HEK293T (cell line): ENCODE results near the gene RPS27.

Experiments used
- CTCF ChIA-PET: fragments of 350-600 bp; formaldehyde crosslinking; extraction: SDS; loops from one replicate; lab custom pipeline; 2021; ENCODE audit warnings: antibody characterized with exemption, inconsistent platforms; lab: Yijun Ruan, JAX
- POLR2A ChIA-PET: fragments of 350-600 bp; formaldehyde crosslinking; extraction: SDS; loops from one replicate; lab custom pipeline; 2020; ENCODE audit warnings: antibody characterized with exemption, inconsistent platforms; lab: Yijun Ruan, JAX
- DNase-seq: peaks from one replicate; pipeline ENCODE4 v3.0.0; 2012; ENCODE audit warnings: mixed read lengths; ENCODE audit errors: extremely low spot score
- ARNT ChIP-seq: fragments of 450-650 bp; IDR thresholded peaks from 2 replicates; pipeline ENCODE4 v1.6.1; 2017; ENCODE audit warnings: mild to moderate bottlenecking
- BHLHE40 ChIP-seq: fragments of 450-650 bp; IDR thresholded peaks from 2 replicates; pipeline ENCODE4 v1.6.1; 2016; ENCODE audit warnings: mild to moderate bottlenecking, moderate library complexity, borderline replicate concordance
- CTBP1 ChIP-seq: fragments of 450-650 bp; IDR thresholded peaks from 2 replicates; pipeline ENCODE4 v1.6.1; 2016; ENCODE audit warnings: borderline replicate concordance
- ELF4 ChIP-seq: fragments of 450-650 bp; IDR thresholded peaks from 2 replicates; pipeline ENCODE4 v1.6.1; 2017; ENCODE audit warnings: antibody characterized with exemption
- FOXA1 ChIP-seq: fragments of 450-650 bp; IDR thresholded peaks from 2 replicates; pipeline ENCODE4 v1.6.1; 2016; ENCODE audit warnings: mild to moderate bottlenecking
- FOXK2 ChIP-seq: fragments of 450-650 bp; IDR thresholded peaks from 2 replicates; pipeline ENCODE4 v1.6.1; 2016; ENCODE audit warnings: mild to moderate bottlenecking
- FOXM1 ChIP-seq: fragments of 450-650 bp; IDR thresholded peaks from 2 replicates; pipeline ENCODE4 v1.6.1; 2017; ENCODE audit warnings: mild to moderate bottlenecking, borderline replicate concordance
- HDGF ChIP-seq: fragments of 450-650 bp; IDR thresholded peaks from 2 replicates; pipeline ENCODE4 v1.6.1; 2017; ENCODE audit warnings: antibody characterized with exemption, borderline replicate concordance
- L3MBTL2 ChIP-seq: fragments of 450-650 bp; conservative IDR thresholded peaks from 2 replicates; pipeline ENCODE4 v1.6.1; 2016; ENCODE audit warnings: mild to moderate bottlenecking
- LEF1 ChIP-seq: fragments of 450-650 bp; IDR thresholded peaks from 2 replicates; pipeline ENCODE4 v1.6.1; 2017; ENCODE audit warnings: mild to moderate bottlenecking, borderline replicate concordance
- NFRKB ChIP-seq: fragments of 450-650 bp; IDR thresholded peaks from 2 replicates; pipeline ENCODE4 v1.6.1; 2016; ENCODE audit warnings: mild to moderate bottlenecking, moderate library complexity
- SP1 ChIP-seq: fragments of 450-650 bp; IDR thresholded peaks from 2 replicates; pipeline ENCODE4 v1.6.1; 2017
- SUZ12 ChIP-seq: fragments of 450-650 bp; IDR thresholded peaks from 2 replicates; pipeline ENCODE4 v1.6.1; 2016; ENCODE audit warnings: mild to moderate bottlenecking
- TARDBP ChIP-seq: fragments of 450-650 bp; IDR thresholded peaks from 2 replicates; pipeline ENCODE4 v1.6.1; 2016
- ZNF384 ChIP-seq: fragments of 450-650 bp; IDR thresholded peaks from 2 replicates; pipeline ENCODE4 v1.6.1; 2016
- TF ChIP-seq, protein P1 (sequence below): fragments of 450-650 bp; IDR thresholded peaks from 2 replicates; pipeline ENCODE4 v1.6.1; 2016

The RPS27 gene

GRCh38 chr1:153990468-153991150, at the start of gene RPS27:
RPS27 (plus strand) TSS chr1:153990762; CDS start chr1:153990797, 35 bp downstream.
- POLR2A ChIA-PET: interaction anchor here (0.6 to 7.2 kb wide), 80 partner anchors 10 to 425 kb away, joined by 3 to 106 read pairs (median 4); partner anchors contain the start of genes CHTOP, CREB3L4, CRTC2 and DENND4B
- CTCF ChIA-PET: interaction anchor here (0.6 kb wide), 1 partner anchor 148 kb away, joined by 3 read pairs; no protein-coding TSS in a partner anchor
- no peak for TF ChIP-seq CTBP1
- no peak for TF ChIP-seq SUZ12
- TF ChIP-seq, protein P1, sequence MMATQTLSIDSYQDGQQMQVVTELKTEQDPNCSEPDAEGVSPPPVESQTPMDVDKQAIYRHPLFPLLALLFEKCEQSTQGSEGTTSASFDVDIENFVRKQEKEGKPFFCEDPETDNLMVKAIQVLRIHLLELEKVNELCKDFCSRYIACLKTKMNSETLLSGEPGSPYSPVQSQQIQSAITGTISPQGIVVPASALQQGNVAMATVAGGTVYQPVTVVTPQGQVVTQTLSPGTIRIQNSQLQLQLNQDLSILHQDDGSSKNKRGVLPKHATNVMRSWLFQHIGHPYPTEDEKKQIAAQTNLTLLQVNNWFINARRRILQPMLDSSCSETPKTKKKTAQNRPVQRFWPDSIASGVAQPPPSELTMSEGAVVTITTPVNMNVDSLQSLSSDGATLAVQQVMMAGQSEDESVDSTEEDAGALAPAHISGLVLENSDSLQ: peak; percentile 82; the same call in 1 of the 2 replicates
- peak; percentile 99 for TF ChIP-seq ELF4
- peak; percentile 66; the same call in 1 of the 2 replicates for TF ChIP-seq NFRKB
- DNase-seq: peak; percentile 98

- ChIA-PET CTCF (no interaction called here), POLR2A (interaction anchor here (0.9 to 1.8 kb wide), 3 partner anchors 19 to 36 kb away, joined by 4 to 5 read pairs (median 5); partner anchors contain the start of genes CREB3L4, GATAD2B and JTB)
- TF ChIP-seq NFRKB: no peak
- TF ChIP-seq FOXK2: no peak
- no peak for TF ChIP-seq ELF4
- no peak for TF ChIP-seq SUZ12
- TF ChIP-seq ARNT: no peak
- DNase-seq: no peak
These were observed 48.5 kb upstream of the RPS27 start for GRCh38 chr1:153941826-153942725.

DNA sequence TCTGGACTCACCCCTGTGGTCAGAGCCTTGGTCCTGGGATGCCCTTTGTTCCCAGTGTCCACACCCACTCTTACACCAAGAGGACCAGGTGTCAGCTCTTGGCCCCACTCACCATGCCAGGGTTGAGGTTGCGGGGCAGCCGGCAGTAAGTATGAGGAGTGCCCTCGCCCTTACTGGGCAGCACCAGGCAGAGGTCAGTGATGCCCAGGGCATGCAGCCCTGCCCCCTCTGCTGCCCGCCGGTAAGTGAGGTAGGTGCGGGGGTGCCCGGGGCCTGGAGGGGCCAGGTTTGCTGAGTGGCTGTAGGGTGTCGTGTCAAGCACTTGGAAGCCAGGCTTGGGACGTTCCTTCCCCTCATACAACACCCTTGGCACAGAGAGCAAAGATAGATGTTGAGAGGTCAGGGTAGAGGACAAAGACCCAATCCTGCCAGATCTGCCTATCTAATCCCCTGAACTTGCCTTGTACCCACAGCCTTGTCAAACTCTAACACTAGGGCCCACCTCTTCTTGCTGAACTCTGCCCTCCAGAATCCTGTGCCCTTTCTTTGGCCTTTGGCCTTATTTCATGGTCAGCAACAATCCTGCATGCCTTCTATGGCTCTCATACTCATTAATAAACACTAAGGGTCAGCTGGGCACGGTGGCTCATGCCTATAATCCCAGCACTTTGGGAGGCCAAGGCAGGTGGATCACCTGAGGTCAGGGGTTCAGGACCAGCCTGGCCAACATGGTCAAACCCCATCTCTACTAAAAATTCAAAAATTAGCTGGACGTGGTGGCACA, 47.6 kb upstream of the RPS27 start:
- POLR2A ChIA-PET: interaction anchor here (0.9 to 4.7 kb wide), 4 partner anchors 20 to 35 kb away, joined by 4 to 47 read pairs (median 22); partner anchors contain the start of genes CREB3L4, GATAD2B and JTB

DNA sequence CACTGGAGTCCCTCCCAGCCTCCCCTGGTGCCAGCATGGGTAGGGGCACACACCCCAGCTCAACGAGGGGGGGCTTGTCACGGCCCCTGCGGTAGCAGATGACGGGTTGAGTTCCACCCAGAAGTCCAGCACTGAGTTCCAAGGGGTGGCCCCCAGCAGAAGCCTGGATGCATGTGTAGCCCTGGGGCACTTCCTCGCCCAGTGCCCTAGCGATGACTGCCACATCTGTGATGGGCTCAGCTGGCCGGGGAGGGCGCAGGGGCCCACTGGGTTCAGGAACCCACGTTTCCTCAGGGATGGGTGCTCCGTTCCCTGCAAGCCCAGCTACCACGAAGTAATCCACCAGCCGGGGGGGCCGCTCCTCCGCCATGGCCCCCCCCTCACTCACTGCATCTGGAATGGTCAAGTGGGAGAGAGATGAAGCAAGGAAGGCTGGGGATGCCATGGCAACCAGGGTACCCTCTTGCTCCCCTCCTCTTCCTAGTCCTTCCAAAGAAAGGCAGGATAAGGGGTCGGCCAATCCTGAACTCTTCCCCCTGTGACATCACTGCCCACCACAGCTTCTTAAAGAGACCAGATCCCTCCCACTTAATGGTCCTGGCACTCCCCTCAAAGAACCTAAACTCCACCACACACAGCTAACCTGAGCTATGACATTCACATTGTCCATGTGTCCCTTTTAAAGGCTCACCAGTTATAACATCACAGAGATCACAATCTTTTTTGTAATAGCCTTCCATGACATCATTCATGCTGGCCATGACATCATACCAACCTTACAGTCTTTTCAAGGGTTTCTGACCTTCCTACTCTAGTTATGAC, 46.3 kb upstream of the RPS27 start:
- no peak for DNase-seq
- POLR2A ChIA-PET: interaction anchor here (0.6 to 5.1 kb wide), 10 partner anchors 9 to 161 kb away, joined by 3 to 47 read pairs (median 7); partner anchors contain the start of genes CREB3L4, GATAD2B, JTB and SLC39A1

More for the DNA sequence above, 47.6 kb upstream of the RPS27 start:
- TF ChIP-seq FOXM1: no peak
- no peak for TF ChIP-seq FOXA1
- no peak for TF ChIP-seq ARNT
- no peak for TF ChIP-seq ZNF384
- TF ChIP-seq L3MBTL2: no peak
- no peak for TF ChIP-seq CTBP1
- no peak for TF ChIP-seq SUZ12
- CTCF ChIA-PET: interaction anchor here (1.1 kb wide), 1 partner anchor 44 kb away, joined by 6 read pairs; the partner anchor contains the start of gene RAB13
- no peak for DNase-seq

DNA sequence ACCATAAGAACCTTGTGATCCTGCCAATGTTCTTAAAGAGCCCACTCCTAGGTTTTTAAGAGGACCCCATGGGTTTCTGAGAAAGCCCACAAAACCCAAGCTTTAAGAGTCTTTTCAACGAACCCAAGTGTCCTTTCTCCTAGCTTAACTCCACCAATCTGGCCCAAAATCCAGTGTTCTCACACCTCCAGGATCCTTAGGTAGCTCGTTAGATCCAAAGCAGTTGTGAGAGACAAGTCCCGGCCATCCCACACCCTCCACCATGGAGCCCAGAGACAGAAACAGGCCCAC, 45.8 kb upstream of the RPS27 start:
- TF ChIP-seq BHLHE40: no peak
- no peak for TF ChIP-seq ELF4
- no peak for TF ChIP-seq L3MBTL2
- TF ChIP-seq SUZ12: no peak
- no peak for DNase-seq
- ChIA-PET CTCF (no interaction called here), POLR2A (interaction anchor here (0.6 to 5.1 kb wide), 9 partner anchors 14 to 161 kb away, joined by 4 to 47 read pairs (median 10); partner anchors contain the start of genes CREB3L4, CRTC2, GATAD2B and JTB)

More for the DNA sequence above, 46.3 kb upstream of the RPS27 start:
- CTCF ChIA-PET: interaction anchor here (1.1 kb wide), 1 partner anchor 42 kb away, joined by 6 read pairs; the partner anchor contains the start of gene RAB13
- TF ChIP-seq FOXM1 (0 out of 2 replicates have a peak, but pooled peaks have one; percentile 24), TARDBP (0 out of 2 replicates have a peak, but pooled peaks have one; percentile 60), SP1 (no peak)

DNA sequence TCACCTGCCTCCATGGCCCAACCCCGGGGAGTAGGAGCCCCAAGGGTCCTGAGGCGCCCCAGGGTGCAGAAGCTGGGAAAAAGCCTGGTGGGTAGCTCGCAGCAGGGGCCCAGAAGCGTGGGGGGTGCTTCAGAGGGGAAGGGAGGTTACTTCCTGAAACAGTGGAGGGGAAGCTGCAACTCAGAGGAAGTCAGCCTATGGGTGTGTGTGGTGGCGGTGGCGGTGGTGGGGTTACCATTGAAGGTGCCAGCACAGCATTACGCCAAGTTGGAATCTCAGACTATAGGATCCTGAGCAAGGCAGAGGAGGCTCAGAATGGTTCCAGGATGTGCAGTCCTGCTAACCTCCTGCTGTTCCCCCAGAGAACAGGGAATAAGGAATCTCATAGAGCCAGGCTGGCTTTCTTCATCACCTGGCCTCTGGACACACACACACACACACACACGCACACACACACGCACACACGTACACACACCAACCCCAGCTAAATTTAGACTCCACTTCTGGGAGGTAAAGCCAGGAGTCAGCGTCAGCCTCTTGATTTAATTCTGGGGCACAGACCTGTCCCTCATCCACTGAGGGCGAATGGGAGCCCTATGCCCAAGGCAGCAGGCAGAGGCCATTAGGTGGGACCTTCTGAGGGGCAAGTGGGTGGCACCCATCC, 45.3 kb upstream of the RPS27 start:
- no peak for DNase-seq
- ChIA-PET CTCF (interaction anchor here (0.6 to 1.8 kb wide), 2 partner anchors 11 to 124 kb away, joined by 4 to 6 read pairs; no protein-coding TSS in a partner anchor), POLR2A (interaction anchor here (1.0 to 5.1 kb wide), 11 partner anchors 8 to 162 kb away, joined by 3 to 47 read pairs (median 14); partner anchors contain the start of genes CREB3L4, CRTC2, GATAD2B and JTB)
- no peak for TF ChIP-seq BHLHE40
- TF ChIP-seq ARNT: no peak
- TF ChIP-seq L3MBTL2: no peak
- TF ChIP-seq, protein P1: no peak
- no peak for TF ChIP-seq CTBP1
- TF ChIP-seq HDGF: no peak
- TF ChIP-seq TARDBP: no peak
- no peak for TF ChIP-seq ELF4
- no peak for TF ChIP-seq SUZ12
- TF ChIP-seq FOXA1: no peak
- no peak for TF ChIP-seq NFRKB
- TF ChIP-seq LEF1: no peak
- TF ChIP-seq FOXM1: no peak
- TF ChIP-seq SP1: no peak
- TF ChIP-seq FOXK2: no peak
- no peak for TF ChIP-seq ZNF384
